Suprapubic skin (tissue), 3 donors: Measurements from ENCODE around the gene TBC1D3B.

Source experiments
- CTCF ChIP-seq, 2 donors: fragments of 200-600 bp in 1 of 2; fragments of 450-650 bp in 1 of 2; sonication (generic) in 1 of 2; IDR thresholded peaks; one replicate each; pipeline ENCODE4 v1.5.1; 2016 to 2019; ENCODE audit warnings: antibody characterized with exemption in 2 of 2, mild to moderate bottlenecking in 1 of 2, moderate library complexity in 1 of 2
- EP300 ChIP-seq: sonication (generic); formaldehyde crosslinking; IDR thresholded peaks from one replicate; pipeline ENCODE4 v1.6.1; 2017; ENCODE audit warnings: antibody characterized with exemption
- POLR2A ChIP-seq, 2 donors: fragments of 450-650 bp; IDR thresholded peaks; one replicate each; pipeline ENCODE4 v1.6.1; 2017; ENCODE audit warnings: antibody characterized with exemption in 2 of 2, mild to moderate bottlenecking in 2 of 2, moderate library complexity in 2 of 2

GRCh38 chr17:36127911-36128310 lies 48.5 kb downstream of the TBC1D3B start:
- TF ChIP-seq POLR2A (IDR thresholded peaks at IDR 0.05) (no peak), CTCF (IDR thresholded peaks at IDR 0.05) (no peak), EP300 (no peak)
